Hepatocyte (in vitro differentiated cells): ENCODE data around the gene NENF. TPM values are rescaled to one million over a fixed set of nuclear protein-coding genes. Genes with fewer than 3 reads are reported as not detected.

ENCODE experiments used
- DNase-seq: peaks from one replicate; pipeline ENCODE4 v3.0.0-alpha.2; 2016; ENCODE audit warnings: low spot score
- H2AFZ ChIP-seq: fragments of 200-600 bp; sonication (generic); 2 replicates; pipeline ENCODE4 v1.6.0; 2016; ENCODE audit warnings: antibody characterized with exemption, mild to moderate bottlenecking
- H3K27ac ChIP-seq: fragments of 200-600 bp; sonication (generic); 2 replicates; pipeline ENCODE4 v1.5.1; 2016; ENCODE audit warnings: mild to moderate bottlenecking
- H3K27me3 ChIP-seq: fragments of 200-600 bp; sonication (generic); 2 replicates; pipeline ENCODE4 v1.6.1; 2016
- H3K36me3 ChIP-seq: fragments of 200-600 bp; sonication (generic); replicated peaks from 2 replicates; pipeline ENCODE4 v1.5.1; 2016; ENCODE audit warnings: low read depth; ENCODE audit not compliant: insufficient read depth
- H3K4me1 ChIP-seq: fragments of 200-600 bp; sonication (generic); 2 replicates; pipeline ENCODE4 v1.5.1; 2016; ENCODE audit warnings: mild to moderate bottlenecking, moderate library complexity; ENCODE audit not compliant: insufficient read depth
- H3K4me2 ChIP-seq: fragments of 200-600 bp; sonication (generic); 2 replicates; pipeline ENCODE4 v1.6.0; 2016
- H3K4me3 ChIP-seq: fragments of 200-600 bp; sonication (generic); 2 replicates; pipeline ENCODE4 v1.5.1; 2016; ENCODE audit warnings: mild to moderate bottlenecking
- H3K79me2 ChIP-seq: fragments of 200-600 bp; sonication (generic); 2 replicates; pipeline ENCODE4 v1.6.0; 2017; ENCODE audit warnings: mild to moderate bottlenecking
- H3K9me2 ChIP-seq: fragments of 200-600 bp; sonication (generic); replicated peaks from 2 replicates; pipeline ENCODE4 v1.6.0; 2017; ENCODE audit warnings: mild to moderate bottlenecking; ENCODE audit not compliant: insufficient read depth
- H3K9me3 ChIP-seq: fragments of 200-600 bp; sonication (generic); 2 replicates; pipeline ENCODE4 v1.5.1; 2016; ENCODE audit warnings: low read depth, mild to moderate bottlenecking
- H4K20me1 ChIP-seq: fragments of 200-600 bp; sonication (generic); 2 replicates; pipeline ENCODE4 v1.6.0; 2016; ENCODE audit warnings: mild to moderate bottlenecking; ENCODE audit not compliant: insufficient read depth, poor library complexity, severe bottlenecking
- EZH2 ChIP-seq: fragments of 200-600 bp; sonication (generic); IDR thresholded peaks from 2 replicates; pipeline ENCODE4 v1.6.1; 2016; ENCODE audit warnings: antibody characterized with exemption, mild to moderate bottlenecking, borderline replicate concordance
- EZH2phosphoT487 ChIP-seq: fragments of 200-600 bp; sonication (generic); IDR thresholded peaks from one replicate; pipeline ENCODE4 v1.6.1; 2018; ENCODE audit warnings: antibody characterized with exemption, mild to moderate bottlenecking, low read depth, moderate library complexity; ENCODE audit not compliant: unreplicated experiment, severe bottlenecking
- WGBS: methylation state at CpG from one replicate; pipeline ENCODE4 v1.1.6; 2016; ENCODE audit warnings: low lambda C conversion rate; ENCODE audit errors: missing lambda C conversion rate; 5-methylcytosine and 5-hydroxymethylcytosine counted together
- polyA plus RNA-seq: library from polyadenylated mRNA; unstranded; fragments of >200 nt; fragmentation: Nextera tagmentation; extraction: Ambion mirVana; gene quantifications from 2 replicates; pipeline ENCODE4 v1.2.1, GENCODE V29; 2016
- total RNA-seq: library from RNA; depleted of rRNA; stranded (reverse); fragments of >200 nt; gene quantifications from 2 replicates; pipeline ENCODE4 v1.2.3, GENCODE V29; 2014
- TF ChIP-seq, protein P1 (sequence below): fragments of 200-600 bp; sonication (generic); IDR thresholded peaks from 2 replicates; pipeline ENCODE4 v1.5.1; 2016; ENCODE audit warnings: antibody characterized with exemption, mild to moderate bottlenecking; ENCODE audit not compliant: poor library complexity

NENF gene
- total and polyA plus RNA-seq, 2 experiments from 2014 or later = 52.3 to 115 TPM

DNA sequence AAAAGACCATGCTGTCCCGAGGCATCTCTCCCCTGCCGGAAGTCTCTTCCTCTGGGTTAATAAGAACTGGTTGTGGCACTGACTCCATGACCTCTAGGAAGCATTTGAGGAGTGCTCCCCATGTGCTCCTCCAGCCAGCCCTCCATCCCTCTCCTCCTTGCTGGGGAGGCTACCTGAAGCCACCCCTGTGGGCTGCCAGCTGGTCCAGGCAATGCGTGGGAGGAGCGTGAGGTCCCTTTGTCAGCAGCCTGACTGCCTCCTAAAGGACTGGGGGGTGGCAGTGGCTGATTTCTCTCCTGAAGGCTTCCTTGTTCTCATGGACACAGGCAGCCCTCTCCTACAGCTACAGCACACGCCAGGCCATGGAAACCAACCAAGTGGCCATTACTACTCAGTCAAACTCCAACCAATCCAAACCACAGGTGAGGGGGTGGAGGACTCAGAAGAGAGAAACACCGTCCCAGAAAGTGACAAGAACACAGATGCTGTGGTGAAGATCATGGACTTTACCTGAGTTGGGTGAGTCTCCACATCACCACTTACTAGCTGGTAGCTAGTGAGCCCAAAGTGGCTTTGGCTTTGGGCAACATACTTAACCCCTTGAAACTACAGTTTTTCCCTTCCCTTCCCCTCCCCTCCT is 35.2 kb downstream of the NENF start:
- H3K4me3 ChIP-seq = no peak overlapping the region
- TF ChIP-seq EZH2 (no peak), EZH2phosphoT487 (no peak)
- TF ChIP-seq, protein P1, sequence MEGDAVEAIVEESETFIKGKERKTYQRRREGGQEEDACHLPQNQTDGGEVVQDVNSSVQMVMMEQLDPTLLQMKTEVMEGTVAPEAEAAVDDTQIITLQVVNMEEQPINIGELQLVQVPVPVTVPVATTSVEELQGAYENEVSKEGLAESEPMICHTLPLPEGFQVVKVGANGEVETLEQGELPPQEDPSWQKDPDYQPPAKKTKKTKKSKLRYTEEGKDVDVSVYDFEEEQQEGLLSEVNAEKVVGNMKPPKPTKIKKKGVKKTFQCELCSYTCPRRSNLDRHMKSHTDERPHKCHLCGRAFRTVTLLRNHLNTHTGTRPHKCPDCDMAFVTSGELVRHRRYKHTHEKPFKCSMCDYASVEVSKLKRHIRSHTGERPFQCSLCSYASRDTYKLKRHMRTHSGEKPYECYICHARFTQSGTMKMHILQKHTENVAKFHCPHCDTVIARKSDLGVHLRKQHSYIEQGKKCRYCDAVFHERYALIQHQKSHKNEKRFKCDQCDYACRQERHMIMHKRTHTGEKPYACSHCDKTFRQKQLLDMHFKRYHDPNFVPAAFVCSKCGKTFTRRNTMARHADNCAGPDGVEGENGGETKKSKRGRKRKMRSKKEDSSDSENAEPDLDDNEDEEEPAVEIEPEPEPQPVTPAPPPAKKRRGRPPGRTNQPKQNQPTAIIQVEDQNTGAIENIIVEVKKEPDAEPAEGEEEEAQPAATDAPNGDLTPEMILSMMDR = no peak
- H3K4me1 ChIP-seq = peaks cover 10% of the 10 kb centered on the region
- no peaks in the 10 kb centered on the region for H3K9me3 ChIP-seq
- no peaks in the 10 kb centered on the region for H3K9me2 ChIP-seq
- 91% methylated on average over 6 of the region's 6 CpGs for WGBS
- H3K27ac ChIP-seq = peak overlapping the region; percentile 68
- no peaks in the 10 kb centered on the region for H4K20me1 ChIP-seq
- H3K79me2 ChIP-seq = no peaks in the 10 kb centered on the region
- no peak overlapping the region for H3K4me2 ChIP-seq
- DNase-seq = no peak
- no peak overlapping the region for H2AFZ ChIP-seq
- no peaks in the 10 kb centered on the region for H3K36me3 ChIP-seq
- H3K27me3 ChIP-seq = no peaks in the 10 kb centered on the region

GRCh38 chr1:212470059-212470458 is 37.3 kb downstream of the NENF start:
- Histone ChIP-seq H3K4me3 (no peak overlapping the region), H4K20me1 (no peaks in the 10 kb centered on the region), H3K4me1 (peaks cover 10% of the 10 kb centered on the region), H2AFZ (no peak overlapping the region), H3K9me2 (no peaks in the 10 kb centered on the region), H3K4me2 (no peak overlapping the region), H3K27ac (peak overlapping the region; percentile 60), H3K27me3 (no peaks in the 10 kb centered on the region), H3K36me3 (no peaks in the 10 kb centered on the region), H3K9me3 (no peaks in the 10 kb centered on the region), H3K79me2 (no peaks in the 10 kb centered on the region)
- DNase-seq = peak; percentile 69
- 69% methylated on average over 14 of the region's 15 CpGs for WGBS
- TF ChIP-seq, protein P1 = no peak

- Histone ChIP-seq H4K20me1 (no peaks in the 10 kb centered on the region), H2AFZ (no peak overlapping the region), H3K4me2 (no peak overlapping the region), H3K9me3 (no peaks in the 10 kb centered on the region), H3K4me1 (peaks cover 9% of the 10 kb centered on the region), H3K27me3 (no peaks in the 10 kb centered on the region), H3K79me2 (no peaks in the 10 kb centered on the region), H3K4me3 (no peak overlapping the region), H3K27ac (no peak overlapping the region), H3K9me2 (no peaks in the 10 kb centered on the region), H3K36me3 (no peaks in the 10 kb centered on the region)
- 87% methylated on average over 3 of the region's 3 CpGs for WGBS
- no peak for DNase-seq
- no peak for TF ChIP-seq EZH2
- TF ChIP-seq EZH2phosphoT487 = no peak
- TF ChIP-seq, protein P1 = no peak
Measured at GRCh38 chr1:212471286-212471685, 38.6 kb downstream of the NENF start.
